SH-SY5Y (cell line): ENCODE data around the gene RIC8B.

ENCODE experiments used
- GATA2 ChIP-seq: IDR thresholded peaks from 2 replicates; pipeline ENCODE4 v1.6.1; 2011; ENCODE audit warnings: mild to moderate bottlenecking, low read depth, low read length
- GATA3 ChIP-seq: IDR thresholded peaks from 2 replicates; pipeline ENCODE4 v1.6.1; 2011; ENCODE audit warnings: low read depth, mild to moderate bottlenecking, low read length, moderate library complexity

- TF ChIP-seq GATA2 (no peak), GATA3 (no peak)
These were observed 149.9 kb downstream of the RIC8B start for GRCh38 chr12:106924268-106924861.
